ENCODE data around the gene IGSF23. TPM values are rescaled to one million over a fixed set of nuclear protein-coding genes. Genes with fewer than 3 reads are reported as not detected.
"Not testable (repeated sequence)": the region's sequence is repeated elsewhere in the genome, so short reads cannot be mapped to it uniquely, and the experiment has no call there.

Gene IGSF23
- total RNA-seq, 1 donor from 2014 or later: not detected

DNA sequence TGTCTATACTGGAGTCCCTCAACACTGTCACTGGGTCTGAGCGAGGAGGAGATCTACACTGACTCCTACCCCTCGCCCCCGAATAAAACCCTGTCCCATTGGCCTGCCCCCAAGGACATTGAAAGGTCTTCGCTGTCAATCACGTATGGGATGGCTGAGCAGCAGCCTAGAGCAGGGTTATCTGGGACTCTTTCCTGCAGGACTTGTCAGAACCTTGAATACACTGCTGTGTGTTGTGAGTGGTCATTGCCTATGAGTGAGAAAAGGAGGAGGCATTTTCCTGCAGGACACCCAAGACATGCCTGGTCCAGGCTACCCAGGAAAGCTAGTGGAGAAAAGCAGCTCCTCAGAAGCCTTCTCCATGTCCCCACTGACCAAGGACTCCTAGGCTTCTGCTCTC, 40.0 kb downstream of the IGSF23 start:
- no peak for DNase-seq (ENCODE audit: low spot score)
- intact Hi-C loops (cut with DNase I): no loop called here
- ATAC-seq: no peak

DNA sequence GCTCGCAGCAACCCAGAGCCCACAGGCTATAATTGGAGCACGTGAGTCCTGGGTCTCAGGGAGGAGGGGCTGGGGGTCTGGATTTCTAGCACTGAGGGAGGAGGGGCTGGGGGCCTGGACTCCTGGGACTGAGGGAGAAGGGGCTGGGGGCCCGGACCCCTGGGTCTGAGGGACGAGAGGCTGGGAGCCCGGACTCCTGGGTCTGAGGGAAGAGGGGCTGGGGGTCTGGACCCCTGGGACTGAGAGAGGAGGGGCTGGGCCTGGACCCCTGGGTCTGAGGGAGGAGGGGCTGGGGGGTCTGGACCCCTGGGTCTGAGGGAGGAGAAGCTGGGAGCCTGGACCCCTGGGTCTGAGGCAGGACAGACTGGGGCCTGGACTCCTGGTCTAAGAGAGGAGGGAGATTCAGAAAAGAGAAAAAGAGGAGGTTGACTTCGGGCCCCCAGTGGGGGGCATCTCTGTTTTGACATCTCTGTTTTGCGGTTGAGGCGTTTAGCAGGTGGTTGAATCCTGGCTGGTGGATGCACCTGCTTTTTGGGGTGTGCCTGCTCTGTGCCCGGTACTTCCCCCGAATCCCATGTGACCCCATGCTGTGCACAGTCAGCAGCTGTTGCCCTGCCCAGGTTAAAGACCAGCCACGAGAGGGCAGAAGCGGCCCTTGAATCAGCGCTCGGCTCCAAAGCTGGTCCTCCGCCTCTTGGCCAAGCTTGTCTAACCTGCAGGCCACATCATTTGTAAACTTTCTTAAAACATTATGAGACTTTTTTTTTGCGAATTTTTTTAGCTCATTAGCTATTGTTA, 40.8 kb downstream of the IGSF23 start:
- ATAC-seq: peak; percentile 88
- peak; percentile 88 for DNase-seq (ENCODE audit: low spot score)
- intact Hi-C loops (cut with DNase I): no loop called here

DNA sequence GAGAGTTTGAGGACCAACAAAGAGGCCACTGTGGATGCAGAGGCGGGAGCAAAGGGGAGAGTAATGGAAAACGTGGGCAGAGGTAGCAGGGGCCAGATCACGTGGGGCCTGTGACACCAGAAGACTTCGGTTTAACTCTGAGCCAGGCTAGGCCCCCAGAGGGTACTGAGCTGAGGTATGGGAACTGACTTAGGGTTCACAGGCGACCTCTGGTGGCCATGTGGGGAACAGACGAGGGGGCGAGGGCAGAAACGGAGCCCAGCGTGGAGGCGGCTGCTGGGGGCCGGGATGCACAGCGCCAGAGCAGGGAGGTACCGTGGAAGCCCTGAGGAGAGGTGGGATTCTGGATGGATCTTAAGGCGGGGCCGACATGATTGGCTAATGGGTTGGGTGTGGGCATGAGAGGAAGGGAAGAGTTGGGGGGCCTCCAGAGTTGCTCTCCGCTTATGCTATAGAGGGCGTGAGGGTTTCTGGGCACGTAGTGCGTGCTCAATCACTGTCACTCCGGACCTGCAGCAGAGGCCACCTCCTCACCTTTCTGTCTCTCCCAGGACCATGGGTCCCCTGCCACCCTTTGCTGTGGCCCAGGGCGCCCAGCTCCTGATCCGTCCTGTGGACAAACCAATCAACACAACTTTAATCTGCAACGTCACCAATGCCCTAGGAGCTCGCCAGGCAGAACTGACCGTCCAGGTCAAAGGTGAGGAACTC, 44.0 kb downstream of the IGSF23 start:
- intact Hi-C loops (cut with DNase I): loop anchor here (5.0 kb wide), 1 partner anchor 85 kb away; no protein-coding TSS in a partner anchor
- DNase-seq (ENCODE audit: low spot score) (peak; percentile 79), ATAC-seq (peak; percentile 57)

DNA sequence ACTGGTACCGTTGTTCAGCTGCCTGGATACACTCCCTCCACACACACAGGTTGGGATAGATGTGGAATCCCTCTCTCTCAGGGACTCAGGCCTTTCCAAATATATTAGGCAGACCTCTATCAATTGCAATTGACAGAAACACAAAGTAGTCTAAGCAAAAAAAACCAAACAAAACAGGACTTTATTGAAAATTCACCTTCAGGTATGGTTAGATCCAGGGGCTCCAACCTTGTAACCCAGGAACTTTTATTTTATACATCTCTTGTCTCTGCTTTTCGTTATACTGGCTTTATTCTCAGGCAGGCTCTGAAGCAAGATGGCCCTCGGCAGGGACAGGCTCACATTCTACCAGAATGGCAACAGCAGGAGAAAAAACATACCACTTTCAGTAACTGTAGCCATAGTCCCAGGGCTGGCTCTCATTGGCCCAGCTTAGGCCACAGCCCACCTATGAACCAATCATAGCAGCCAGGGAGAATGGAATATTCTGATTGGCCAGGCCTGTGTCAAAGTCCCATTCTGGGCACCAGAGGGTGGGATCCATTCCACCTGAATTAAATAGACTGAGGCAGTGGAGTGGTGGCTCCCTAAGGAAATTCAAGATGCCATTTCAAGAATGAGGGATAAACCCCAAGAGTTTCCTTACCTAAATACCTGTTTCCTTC, 44.8 kb downstream of the IGSF23 start:
- intact Hi-C loops (cut with DNase I): loop anchor here (5.0 kb wide), 1 partner anchor 86 kb away; no protein-coding TSS in a partner anchor
- no peak for DNase-seq (ENCODE audit: low spot score)
- ATAC-seq: no peak

DNA sequence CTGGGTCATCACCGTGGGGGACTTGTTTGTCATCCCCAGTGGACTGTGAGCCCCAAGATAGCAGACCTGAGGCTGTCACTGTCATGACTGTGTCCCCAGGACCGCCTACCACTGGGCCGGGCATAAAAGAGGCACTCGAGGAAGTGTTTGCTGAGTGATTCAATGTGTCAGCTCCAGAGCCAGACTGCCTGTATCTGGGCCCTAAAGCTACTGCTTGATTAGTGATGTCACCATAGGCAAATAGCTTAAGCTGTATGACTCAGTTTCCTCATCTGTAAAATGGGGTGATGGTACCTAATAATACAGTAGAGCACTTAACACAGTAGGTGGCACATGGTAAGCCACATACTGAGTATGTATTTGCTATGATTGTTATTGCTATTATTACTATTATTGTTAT, 46.7 kb downstream of the IGSF23 start:
- intact Hi-C loops (cut with DNase I): no loop called here
- ATAC-seq (no peak), DNase-seq (ENCODE audit: low spot score) (no peak)

DNA sequence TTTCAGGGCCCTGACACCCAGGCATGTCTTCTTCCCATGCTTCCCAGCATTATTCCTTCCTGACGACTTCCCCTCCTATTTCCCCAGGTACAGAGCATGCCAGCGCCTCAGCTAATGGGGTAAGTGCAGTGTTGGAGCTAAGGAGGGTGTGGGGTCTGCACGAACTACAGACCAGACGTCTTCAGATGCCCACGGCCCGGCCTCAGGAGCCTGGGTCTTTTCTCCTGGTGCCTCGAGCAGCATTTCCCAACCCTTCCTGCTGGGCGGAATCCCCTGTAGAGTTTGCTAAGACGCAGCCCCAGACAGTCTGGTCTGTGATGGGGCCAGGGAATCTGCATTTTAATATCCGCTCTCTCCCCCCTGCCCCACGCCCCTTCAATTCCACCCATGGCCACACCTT, 47.8 kb downstream of the IGSF23 start:
- ATAC-seq (no peak), DNase-seq (ENCODE audit: low spot score) (no peak)
- intact Hi-C loops (cut with DNase I): no loop called here

DNA sequence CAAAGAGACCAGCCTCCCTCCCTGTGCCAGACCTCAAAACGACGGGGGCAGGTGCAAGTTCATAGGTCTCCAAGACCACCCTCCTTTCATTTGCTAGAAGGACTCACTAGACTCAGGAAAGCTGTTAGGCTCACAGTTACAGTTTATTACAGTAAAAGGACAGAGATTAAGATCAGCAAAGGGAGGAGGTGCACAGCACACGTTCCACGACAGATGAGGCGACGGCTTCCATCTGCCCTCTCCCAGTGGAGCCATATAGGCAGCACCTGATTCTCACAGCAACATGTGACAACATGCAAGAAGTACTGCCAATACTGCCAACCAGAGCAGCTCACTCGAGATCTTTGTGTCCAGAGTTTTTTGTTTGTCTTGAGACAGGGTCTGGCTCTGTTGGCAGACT, 48.5 kb downstream of the IGSF23 start:
- no peak for DNase-seq (ENCODE audit: low spot score)
- intact Hi-C loops (cut with DNase I): no loop called here
- ATAC-seq: peak; percentile 9

DNA sequence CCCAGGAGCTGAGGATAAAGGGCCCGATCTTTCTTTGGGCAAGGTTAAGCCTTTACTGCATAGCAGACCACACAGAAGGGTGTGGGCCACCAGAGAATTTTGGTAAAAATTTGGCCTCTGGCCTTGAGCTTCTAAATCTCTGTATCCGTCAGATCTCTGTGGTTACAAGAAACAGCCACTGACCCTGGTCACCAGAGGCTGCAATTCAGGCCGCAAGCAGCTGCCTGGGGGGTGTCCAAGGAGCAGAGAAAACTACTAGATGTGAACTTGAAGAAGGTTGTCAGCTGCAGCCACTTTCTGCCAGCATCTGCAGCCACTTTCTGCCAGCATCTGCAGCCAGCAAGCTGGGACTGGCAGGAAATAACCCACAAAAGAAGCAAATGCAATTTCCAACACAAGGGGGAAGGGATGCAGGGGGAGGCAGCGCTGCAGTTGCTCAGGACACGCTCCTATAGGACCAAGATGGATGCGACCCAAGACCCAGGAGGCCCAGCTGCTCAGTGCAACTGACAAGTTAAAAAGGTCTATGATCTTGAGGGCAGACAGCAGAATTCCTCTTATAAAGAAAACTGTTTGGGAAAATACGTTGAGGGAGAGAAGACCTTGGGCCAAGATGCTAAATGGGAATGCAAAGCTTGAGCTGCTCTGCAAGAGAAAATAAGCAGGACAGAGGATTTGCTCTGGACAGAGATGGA, 49.5 kb downstream of the IGSF23 start:
- intact Hi-C loops (cut with DNase I): no loop called here
- ATAC-seq: peak; percentile 78
- no peak for DNase-seq (ENCODE audit: low spot score)

DNA sequence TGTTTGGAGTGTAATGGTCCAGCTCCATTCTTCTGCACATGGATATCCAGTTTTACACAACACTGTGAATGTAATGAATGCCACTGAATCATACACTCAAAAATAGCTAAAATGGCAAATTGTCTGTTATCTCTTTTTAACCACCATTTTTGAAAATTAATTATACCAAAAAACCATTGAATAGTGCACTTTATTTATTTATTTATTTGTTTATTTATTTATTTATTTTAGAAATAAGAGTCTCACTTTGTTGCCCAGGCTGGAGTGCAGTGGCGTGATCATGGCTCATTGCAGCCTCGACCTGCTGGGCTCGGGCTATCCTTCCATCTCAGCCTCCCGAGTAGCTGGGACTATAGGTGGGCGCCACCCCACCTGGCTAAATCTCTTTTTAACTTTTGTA, 50.6 kb downstream of the IGSF23 start:
- ATAC-seq: no peak
- no peak for DNase-seq (ENCODE audit: low spot score)
- intact Hi-C loops (cut with DNase I): no loop called here

DNA sequence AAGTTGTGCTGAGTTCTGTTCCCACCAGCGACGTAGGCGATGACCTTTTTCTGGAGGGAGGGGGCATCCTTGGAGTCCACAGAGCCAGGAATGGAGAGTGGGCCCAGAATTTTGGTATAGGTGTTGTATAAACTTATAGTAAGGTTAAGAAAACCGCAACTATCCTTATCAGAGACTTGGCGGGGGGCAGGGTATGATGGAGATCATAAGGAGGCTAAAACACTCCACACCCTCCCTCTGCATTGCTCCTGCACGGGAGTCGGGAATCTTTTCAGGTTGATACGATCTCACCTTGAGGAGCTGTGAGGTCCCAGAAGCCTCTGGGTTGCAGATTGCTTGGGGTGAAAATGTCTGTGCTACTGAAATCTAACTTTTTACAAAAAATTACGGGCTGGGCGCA, 51.6 kb downstream of the IGSF23 start:
- ATAC-seq: no peak
- intact Hi-C loops (cut with DNase I): no loop called here

DNA sequence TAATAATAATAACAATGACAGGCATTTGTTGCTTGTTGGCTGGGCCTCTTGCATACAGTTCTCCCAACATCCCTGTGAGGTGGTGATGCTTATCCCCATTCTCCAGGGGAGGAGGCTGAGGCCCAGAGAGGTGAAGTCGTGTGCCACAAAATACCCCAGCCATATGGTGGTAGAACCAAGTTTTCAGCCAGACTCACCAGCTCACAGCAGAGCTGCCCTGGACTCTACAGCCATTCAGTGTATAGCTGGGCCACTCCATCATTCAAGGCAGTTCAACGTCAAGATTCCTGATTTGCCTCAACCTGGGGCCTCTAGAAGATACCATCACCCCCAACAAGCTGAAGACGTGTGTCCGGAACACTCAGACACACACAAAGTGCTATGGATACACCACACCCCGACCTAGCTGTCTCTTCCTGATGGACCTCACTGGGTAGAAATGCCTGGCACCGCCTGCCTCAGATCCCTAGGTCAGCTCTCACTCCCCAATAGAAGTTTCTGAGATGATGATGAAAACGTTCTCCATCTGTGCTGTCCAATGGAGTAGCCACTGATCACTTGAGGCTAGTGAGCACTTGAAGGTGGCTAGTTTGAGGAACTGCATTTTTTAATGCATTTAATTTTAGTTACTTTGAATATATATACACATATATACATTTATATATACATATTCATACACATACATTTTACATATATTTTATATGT, 53.6 kb downstream of the IGSF23 start:
- intact Hi-C loops (cut with DNase I): no loop called here
- ATAC-seq: no peak
- DNase-seq (ENCODE audit: low spot score): no peak

More for the DNA sequence above, 51.6 kb downstream of the IGSF23 start:
- DNase-seq (ENCODE audit: low spot score): no peak

DNA sequence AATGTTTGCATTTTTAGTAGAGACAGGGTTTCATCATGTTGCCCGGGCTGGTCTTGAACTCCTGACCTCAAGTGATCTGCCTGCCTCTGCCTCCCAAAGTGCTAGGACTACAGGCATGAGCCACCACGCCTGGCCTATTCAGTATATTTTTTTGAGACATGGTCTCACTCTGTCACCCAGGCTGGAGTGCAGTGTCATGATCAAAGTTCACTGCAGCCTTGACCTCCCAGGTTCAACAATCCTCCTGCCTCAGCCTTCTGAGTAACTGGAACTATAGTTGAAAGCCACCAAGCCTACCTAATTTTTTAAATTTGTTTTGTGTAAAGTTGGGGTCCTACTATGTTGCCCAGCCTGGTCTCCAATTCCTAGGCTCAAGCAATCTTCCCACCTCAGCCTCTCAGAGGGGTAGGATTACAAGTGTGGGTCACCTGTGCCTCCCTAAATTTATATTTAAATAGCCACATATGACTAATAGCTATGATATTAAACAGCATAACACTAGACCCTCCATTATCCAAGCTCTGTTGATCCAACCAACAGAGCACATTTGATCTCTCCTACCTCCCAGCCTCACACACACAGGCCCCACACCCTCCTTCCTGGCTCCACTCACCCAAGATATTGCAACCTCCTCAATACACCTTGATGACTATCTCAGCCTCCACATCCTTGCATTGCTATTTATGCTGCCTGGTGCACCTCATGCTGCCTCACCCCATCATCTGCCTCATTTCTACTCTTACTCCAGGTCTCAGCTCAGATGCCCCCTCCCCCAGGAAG, 55.8 kb downstream of the IGSF23 start:
- no peak for DNase-seq (ENCODE audit: low spot score)
- intact Hi-C loops (cut with DNase I): no loop called here
- no peak for ATAC-seq

DNA sequence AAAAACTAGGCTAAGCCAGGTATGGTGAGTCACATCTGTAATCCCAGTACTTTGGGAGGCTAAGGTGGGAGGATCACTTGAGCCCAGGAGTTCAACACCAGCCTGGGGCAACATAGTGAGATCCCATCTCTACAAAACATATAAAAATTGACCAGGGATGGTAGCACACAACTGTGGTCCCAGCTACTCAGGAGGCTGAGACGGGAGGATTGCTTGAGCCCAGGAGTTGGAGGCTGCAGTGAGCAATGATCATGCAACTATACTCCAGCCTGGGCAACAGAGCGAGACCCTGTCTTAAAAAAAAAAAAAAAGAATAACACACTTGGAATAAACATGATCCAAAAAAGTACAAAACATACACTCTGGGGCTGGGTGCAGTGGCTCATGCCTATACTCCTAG, 56.7 kb downstream of the IGSF23 start:
- ATAC-seq; intact Hi-C loops (cut with DNase I); DNase-seq (ENCODE audit: low spot score): not testable (repeated sequence)

DNA sequence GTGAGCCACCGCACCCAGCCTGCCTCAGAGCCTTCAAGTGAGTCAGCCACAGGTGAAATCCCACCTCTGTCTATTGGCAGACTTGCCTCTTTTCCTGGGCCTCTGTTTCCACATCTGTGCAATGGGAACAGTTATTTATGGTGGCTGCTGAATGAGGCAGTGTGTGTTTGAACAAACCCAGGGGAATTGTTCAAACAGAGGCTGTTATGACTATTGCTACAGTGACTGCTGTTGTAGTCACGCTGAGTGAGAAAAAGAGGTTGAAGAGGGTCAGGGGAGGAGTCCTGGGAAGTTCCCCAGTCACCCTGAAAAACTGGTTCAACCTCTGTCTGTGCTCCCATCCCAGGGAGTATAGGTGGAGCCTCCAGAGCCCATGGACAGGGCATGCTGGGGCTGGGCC, 58.0 kb downstream of the IGSF23 start, which contains the start of gene CEACAM19:
Gene CEACAM19, plus strand, starts transcription at position 83 of the 400 bp plus-strand sequence. CDS start 450 bp downstream, outside the sequence.
- intact Hi-C loops (cut with DNase I): no loop called here
- ATAC-seq (no peak), DNase-seq (ENCODE audit: low spot score) (no peak)

DNA sequence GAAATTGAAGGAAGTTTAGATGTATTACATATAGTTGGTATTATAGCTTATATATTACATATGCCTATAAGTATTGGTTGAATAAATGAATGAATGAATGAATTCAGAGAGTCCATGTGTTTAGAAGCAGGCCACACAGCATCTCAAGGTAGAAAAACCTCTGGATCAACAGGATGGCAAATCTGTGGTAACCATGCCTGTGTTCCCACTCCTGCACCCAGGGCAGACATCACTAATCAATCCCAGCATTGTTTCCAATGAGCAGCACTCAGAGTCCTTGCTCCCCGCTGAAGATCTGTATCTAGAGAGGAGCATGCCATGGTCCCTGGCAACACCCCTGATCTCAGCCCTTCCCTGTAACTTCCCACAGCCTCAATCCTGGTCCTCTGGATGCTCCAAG, 58.9 kb downstream of the IGSF23 start:
- no peak for DNase-seq (ENCODE audit: low spot score)
- intact Hi-C loops (cut with DNase I): no loop called here
- ATAC-seq: no peak

DNA sequence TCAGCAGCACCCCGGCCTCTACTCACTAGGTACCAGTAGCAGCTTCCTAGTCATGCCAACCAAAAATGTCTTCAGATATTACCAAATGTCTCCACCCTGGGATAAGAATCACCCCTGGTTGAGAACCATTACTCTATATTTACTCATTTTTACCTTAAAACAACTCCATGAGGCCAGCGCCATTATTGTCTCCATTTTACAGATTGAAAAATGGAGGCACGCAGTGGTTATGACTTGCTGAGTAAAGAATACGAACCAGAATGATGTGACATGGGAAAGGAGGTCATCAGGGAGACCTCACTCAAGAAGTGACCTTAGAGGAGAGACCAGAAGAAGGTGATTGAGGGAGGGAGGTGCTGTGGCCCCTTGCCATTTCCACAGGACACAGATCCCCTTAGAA, 60.1 kb downstream of the IGSF23 start:
- intact Hi-C loops (cut with DNase I): no loop called here
- DNase-seq (ENCODE audit: low spot score) (no peak), ATAC-seq (no peak)

DNA sequence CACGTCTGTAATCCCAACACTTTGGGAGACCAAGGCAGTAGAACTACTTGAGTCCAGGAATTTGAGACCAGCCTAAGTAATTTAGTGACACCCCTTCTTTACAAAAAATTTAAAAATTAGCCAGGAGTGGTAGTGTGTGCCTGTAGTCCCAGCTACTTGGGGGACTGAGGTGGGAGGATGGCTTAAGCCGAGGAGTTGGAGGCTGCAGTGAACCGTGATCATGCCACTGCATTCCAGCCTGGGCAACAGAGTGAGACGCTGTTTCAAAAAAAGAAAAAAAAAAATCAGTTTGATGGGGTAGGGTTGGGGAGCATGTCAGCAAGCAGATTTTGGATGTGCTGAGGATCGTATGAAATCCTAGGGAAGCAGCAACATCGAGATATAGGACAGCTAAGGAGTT, 62.2 kb downstream of the IGSF23 start:
- no peak for ATAC-seq
- intact Hi-C loops (cut with DNase I): no loop called here

More for the DNA sequence above, 62.2 kb downstream of the IGSF23 start:
- DNase-seq (ENCODE audit: low spot score): no peak

All from sciatic nerve (tissue), 2 donors.